ENCODE measurements around the gene GGT6. TPM values are rescaled to one million over a fixed set of nuclear protein-coding genes. Genes with fewer than 3 reads are reported as not detected.

Gene GGT6
- total RNA-seq, 1 donor from 2014 or later, result not detected

- Mint-ChIP-seq H3K4me3 (ENCODE audit: unreplicated experiment) (no peak overlapping the region), H3K9me3 (ENCODE audit: unreplicated experiment) (no peaks in the 10 kb centered on the region)
- no peak for FAIRE-seq
These were observed 2.6 kb downstream of the GGT6 start for GRCh38 chr17:4557626-4558346.

GRCh38 chr17:4556996-4557395, 3.4 kb downstream of the GGT6 start:
- no peak overlapping the region for H2AFZ ChIP-seq (ENCODE audit: low read depth, low read length)
- no peak for DNase-seq (ENCODE audit: low read depth)
- H3K4me3 Mint-ChIP-seq (ENCODE audit: unreplicated experiment), result no peak overlapping the region

More at GRCh38 chr17:4557626-4558346, 2.6 kb downstream of the GGT6 start:
- TF ChIP-seq CTCF (IDR thresholded peaks at IDR 0.05; ENCODE audit: insufficient read depth, low read depth, low read length) (no peak), EZH2 (IDR thresholded peaks at IDR 0.05; ENCODE audit: insufficient read depth, low read length) (no peak)
- Histone ChIP-seq H3K4me1 (ENCODE audit: insufficient read depth, low read length) (peaks cover 19% of the 10 kb centered on the region), H3K9ac (ENCODE audit: low read length) (no peak overlapping the region), H2AFZ (ENCODE audit: low read depth, low read length) (no peak overlapping the region), H3K27ac (ENCODE audit: low read depth, low read length) (no peak overlapping the region), H3K4me2 (ENCODE audit: low read length) (no peak overlapping the region), H3K4me3 (ENCODE audit: insufficient read depth, low read depth, low read length) (no peak overlapping the region), H4K20me1 (ENCODE audit: insufficient read depth, low read length) (peaks cover 14% of the 10 kb centered on the region), H3K9me3 (ENCODE audit: insufficient read depth, low read depth, low read length) (no peaks in the 10 kb centered on the region), H3K79me2 (ENCODE audit: insufficient read depth, low read length) (peaks cover 30% of the 10 kb centered on the region), H3K27me3 (ENCODE audit: insufficient read depth, low read length) (peaks cover 13% of the 10 kb centered on the region), H3K36me3 (ENCODE audit: insufficient read depth, low read length) (peaks cover 6% of the 10 kb centered on the region)
- no peak overlapping the region for H3K27ac Mint-ChIP-seq (ENCODE audit: unreplicated experiment)
- DNase-seq (ENCODE audit: low read depth), result no peak
- no peaks in the 10 kb centered on the region for H3K36me3 Mint-ChIP-seq (ENCODE audit: low read depth, unreplicated experiment)
- peaks cover 12% of the 10 kb centered on the region for H3K4me1 Mint-ChIP-seq (ENCODE audit: low read depth, unreplicated experiment)
- peaks cover 20% of the 10 kb centered on the region for H3K27me3 Mint-ChIP-seq (ENCODE audit: low read depth, unreplicated experiment)

More at GRCh38 chr17:4556996-4557395, 3.4 kb downstream of the GGT6 start:
- peaks cover 12% of the 10 kb centered on the region for H3K4me1 Mint-ChIP-seq (ENCODE audit: low read depth, unreplicated experiment)
- no peaks in the 10 kb centered on the region for H3K9me3 Mint-ChIP-seq (ENCODE audit: unreplicated experiment)
- Histone ChIP-seq H3K79me2 (ENCODE audit: insufficient read depth, low read length) (peaks cover 36% of the 10 kb centered on the region), H3K27ac (ENCODE audit: low read depth, low read length) (no peak overlapping the region), H3K9ac (ENCODE audit: low read length) (no peak overlapping the region), H4K20me1 (ENCODE audit: insufficient read depth, low read length) (peaks cover 14% of the 10 kb centered on the region), H3K27me3 (ENCODE audit: insufficient read depth, low read length) (peaks cover 6% of the 10 kb centered on the region), H3K4me1 (ENCODE audit: insufficient read depth, low read length) (peaks cover 19% of the 10 kb centered on the region), H3K9me3 (ENCODE audit: insufficient read depth, low read depth, low read length) (no peaks in the 10 kb centered on the region), H3K4me3 (ENCODE audit: insufficient read depth, low read depth, low read length) (no peak overlapping the region), H3K36me3 (ENCODE audit: insufficient read depth, low read length) (peaks cover 6% of the 10 kb centered on the region), H3K4me2 (ENCODE audit: low read length) (no peak overlapping the region)
- no peak overlapping the region for H3K27ac Mint-ChIP-seq (ENCODE audit: unreplicated experiment)
- peaks cover 2% of the 10 kb centered on the region for H3K36me3 Mint-ChIP-seq (ENCODE audit: low read depth, unreplicated experiment)
- TF ChIP-seq EZH2 (IDR thresholded peaks at IDR 0.05; ENCODE audit: insufficient read depth, low read length), result no peak
- no peak for TF ChIP-seq CTCF (IDR thresholded peaks at IDR 0.05; ENCODE audit: insufficient read depth, low read depth, low read length)
- peaks cover 13% of the 10 kb centered on the region for H3K27me3 Mint-ChIP-seq (ENCODE audit: low read depth, unreplicated experiment)
- no peak for FAIRE-seq

All from astrocyte (in vitro differentiated cells and primary cell).